ENCODE data around the gene CYP1A2.

CYP1A2 gene

GRCh38 chr15:74790080-74790916, 41.7 kb downstream of the CYP1A2 start:
- no peak for FAIRE-seq

DNA sequence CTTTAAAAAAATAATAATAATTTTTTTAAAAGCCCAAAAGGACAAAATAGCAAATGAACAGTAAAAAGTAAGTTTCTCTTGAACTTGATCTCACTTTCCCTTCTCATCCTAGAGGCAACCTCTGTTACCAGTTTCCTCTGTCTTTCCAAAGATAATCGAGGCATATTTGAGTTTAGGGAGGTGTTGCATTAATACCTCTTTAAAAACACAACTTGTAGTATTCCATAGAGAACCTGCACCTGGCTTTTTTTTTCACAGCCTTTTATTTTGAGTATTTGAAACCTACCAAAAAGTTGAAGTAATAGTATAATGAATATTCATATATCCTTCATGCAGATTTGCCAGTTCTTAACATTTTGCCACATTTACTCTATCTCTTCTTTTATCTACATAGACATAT, 42.4 kb downstream of the CYP1A2 start:
- no peak for FAIRE-seq

DNA sequence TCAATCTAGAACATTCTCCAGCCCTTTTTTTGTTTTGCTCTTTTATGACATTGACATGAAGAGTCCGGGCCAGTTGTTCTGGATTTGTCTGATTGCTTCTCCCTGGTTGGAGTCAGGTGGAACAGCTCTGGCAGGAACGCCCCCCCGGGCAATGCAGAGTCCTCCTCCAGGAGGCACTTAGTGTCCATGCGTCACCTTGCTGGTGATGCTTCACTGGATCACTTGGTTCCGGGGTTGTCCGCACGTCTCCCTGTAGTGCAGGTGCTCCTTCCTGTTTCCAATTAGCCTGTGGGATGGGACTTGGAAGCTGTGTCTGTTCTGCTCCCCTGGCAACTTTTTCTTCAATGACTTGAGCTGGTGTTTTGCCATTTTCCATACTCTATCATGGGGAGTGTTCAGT, 43.0 kb downstream of the CYP1A2 start:
- no peak for FAIRE-seq

DNA sequence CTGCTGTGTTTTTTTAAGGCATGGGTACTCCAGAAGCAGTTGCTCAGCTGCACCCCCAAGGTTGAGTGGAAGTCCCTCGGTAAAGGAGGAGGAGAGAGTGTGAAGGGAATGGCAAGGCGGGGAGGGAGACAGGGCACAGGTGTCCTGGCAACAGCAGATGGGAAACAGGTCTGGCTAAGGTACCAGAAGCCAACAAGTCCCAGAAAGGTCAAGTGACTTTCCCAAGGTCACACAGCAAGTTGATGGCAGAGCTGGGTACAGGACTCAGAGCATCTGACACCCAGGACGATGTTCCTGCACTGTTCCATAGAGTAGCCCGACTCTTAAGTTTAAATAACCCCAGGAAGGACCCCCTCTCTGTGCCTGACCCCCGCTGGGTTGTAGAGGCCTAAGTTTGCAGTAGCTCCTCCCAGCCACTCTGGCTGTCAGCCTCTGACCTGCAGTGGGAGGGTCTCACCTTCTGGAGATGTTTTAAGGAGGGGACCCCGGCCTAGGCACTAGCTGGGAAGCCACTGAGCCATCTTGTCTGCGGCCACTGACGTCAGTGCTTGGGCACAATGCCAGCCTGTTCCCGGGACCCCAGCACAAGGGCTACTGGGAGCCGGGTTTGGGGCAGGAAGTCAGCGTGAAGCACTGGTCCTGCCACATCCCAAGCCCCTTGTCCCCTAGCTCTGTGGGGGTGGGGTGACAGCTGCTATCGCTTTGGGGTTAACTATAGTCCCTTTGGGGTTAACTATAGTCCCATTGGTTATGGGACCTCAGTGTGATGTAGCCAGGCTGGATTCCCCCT, 43.8 kb downstream of the CYP1A2 start:
- FAIRE-seq: no peak

- FAIRE-seq: no peak
These were observed 44.7 kb downstream of the CYP1A2 start for GRCh38 chr15:74793135-74794028.

DNA sequence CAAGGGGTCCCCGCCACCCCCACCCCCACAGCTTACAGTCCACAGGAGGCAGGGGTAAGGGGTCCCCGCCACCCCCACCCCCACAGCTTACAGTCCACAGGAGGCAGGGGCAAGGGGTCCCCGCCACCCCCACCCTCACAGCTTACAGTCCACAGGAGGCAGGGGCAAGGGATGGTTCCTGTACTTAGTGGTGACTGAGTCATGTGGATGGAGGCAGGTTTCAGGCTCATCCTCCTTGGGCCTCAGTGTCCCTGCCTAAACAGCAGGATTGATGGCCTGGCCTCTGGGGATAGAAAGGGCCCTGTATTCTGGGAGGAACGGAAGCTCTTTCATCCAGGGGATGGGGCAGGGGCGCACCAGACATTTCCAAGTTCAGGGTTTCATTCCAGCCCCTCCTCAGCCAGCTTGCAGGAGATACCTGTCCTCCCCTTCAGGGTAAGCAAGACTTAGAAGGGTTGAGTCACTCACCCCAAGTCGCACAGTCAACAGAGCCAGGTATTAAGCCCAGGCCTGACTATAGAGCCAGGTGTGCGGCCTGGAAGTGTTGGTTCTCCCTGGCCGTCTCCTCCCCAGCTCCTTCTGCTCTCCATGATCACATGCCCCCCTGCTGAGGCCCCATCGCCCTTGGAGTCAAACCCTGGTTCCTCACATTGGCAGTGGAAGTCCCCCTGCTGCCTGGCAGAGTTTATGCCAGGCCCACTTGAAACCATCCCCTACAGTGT, 45.8 kb downstream of the CYP1A2 start:
- no peak for FAIRE-seq

- FAIRE-seq: no peak
These were observed 46.3 kb downstream of the CYP1A2 start for GRCh38 chr15:74794970-74795349.

DNA sequence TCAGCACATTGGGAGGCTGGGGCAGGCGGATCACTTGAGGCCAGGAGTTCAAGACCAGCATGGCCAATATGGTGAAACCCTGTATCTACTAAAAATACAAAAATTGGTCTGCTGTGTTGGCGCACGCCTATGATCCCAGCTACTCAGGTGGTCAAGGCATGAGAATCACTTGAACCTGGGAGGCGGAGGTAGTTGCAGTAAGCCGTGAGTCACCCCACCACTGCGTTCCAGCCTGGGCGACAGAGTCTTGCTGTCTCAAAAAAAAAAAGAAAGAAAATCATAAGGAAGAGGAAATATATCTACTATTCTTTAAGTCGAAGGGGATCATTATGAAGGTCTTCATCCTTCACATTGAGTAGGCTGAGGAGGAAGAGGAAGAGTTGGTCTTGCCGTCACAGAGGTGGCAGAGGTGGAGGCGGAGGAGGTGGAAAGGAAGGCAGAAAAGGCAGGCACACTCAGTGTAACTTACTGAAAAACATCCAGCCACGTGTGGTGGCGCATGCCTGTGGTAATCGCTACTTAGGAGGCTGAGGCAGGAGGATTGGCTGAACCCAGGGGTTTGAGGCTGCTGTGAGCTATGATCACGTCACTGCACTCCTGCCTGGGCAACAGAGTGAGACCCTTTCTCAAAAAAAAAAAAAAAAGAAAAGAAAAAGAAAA, 47.5 kb downstream of the CYP1A2 start:
- FAIRE-seq: no peak

- no peak for FAIRE-seq
These were observed 50.0 kb downstream of the CYP1A2 start for GRCh38 chr15:74798388-74799254.

DNA sequence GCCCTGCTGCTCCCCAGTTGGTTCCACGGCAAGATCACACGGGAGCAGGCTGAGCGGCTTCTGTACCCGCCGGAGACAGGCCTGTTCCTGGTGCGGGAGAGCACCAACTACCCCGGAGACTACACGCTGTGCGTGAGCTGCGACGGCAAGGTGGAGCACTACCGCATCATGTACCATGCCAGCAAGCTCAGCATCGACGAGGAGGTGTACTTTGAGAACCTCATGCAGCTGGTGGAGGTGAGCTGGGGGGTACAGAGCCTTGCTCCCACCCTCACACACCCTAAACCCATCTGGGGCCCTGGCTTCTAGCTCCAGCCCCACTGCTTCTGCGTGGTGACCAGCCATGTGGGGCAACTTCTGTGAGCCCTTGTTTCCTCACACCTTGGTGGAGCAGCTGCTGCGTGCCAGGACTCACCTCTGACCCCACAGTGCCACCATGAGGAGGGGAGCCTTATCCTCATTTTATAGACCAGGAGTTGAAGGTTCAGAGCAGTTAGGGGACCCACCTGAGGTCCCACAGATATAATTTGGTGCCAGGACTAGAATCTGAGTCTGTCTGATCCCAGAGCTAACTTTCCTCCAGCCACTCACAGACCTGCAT, 50.7 kb downstream of the CYP1A2 start:
- FAIRE-seq: no peak

GRCh38 chr15:74799856-74800558, 51.4 kb downstream of the CYP1A2 start:
- no peak for FAIRE-seq

- no peak for FAIRE-seq
These were observed 52.0 kb downstream of the CYP1A2 start for GRCh38 chr15:74800559-74801094.

- FAIRE-seq: no peak
These were observed 52.8 kb downstream of the CYP1A2 start for GRCh38 chr15:74801311-74801997.

- FAIRE-seq: no peak
These were observed 53.6 kb downstream of the CYP1A2 start for GRCh38 chr15:74802290-74802689.

DNA sequence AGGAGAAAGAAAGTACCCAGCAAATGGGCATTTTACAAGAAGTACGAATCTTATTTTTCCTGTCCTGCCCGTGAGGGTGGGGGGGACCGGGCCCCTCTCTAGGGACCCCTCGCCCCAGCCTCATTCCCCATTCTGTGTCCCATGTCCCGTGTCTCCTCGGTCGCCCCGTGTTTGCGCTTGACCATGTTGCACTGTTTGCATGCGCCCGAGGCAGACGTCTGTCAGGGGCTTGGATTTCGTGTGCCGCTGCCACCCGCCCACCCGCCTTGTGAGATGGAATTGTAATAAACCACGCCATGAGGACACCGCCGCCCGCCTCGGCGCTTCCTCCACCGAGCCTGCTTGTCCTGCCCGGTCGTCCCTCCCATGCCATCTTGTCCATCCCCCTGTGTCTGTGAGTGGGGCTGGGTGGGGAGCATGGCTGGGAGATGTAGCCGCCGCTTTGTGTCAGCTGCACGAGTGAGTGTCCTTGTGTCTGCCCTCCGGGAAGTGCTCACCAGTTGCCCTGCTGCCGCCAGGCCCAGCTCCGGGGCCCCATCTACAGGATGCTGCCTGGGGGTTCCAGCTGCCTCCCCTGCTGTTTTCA, 54.3 kb downstream of the CYP1A2 start:
- FAIRE-seq: no peak

DNA sequence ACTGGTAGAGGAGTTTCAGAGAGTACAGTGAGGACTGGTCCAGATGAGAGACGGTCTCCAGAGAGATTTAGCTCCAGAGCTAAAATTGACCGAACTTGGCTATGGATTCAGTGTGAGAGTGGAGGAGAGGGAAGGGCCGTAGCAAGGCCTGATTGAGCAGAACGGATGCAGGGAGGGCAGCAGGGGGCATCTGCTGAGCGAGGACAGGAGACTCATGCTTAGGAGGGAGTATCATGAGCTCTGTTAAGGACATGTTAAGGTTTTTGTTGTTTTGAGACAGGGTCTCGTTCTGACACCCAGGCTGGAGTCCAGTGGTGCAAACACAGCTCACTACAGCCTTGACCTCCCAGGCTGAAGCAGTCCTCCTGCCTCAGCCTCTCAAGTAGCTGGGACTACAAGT, 56.3 kb downstream of the CYP1A2 start:
- no peak for FAIRE-seq
